PC-3 (cell line): Measurements from ENCODE around the gene THY1. TPM values are rescaled to one million over a fixed set of nuclear protein-coding genes. Genes with fewer than 3 reads are reported as not detected.

Source experiments
- ATAC-seq: fragments of 200-7000 bp; cut with Tn5 transposase; 2 replicates; pipeline ENCODE4 v1.9.1; 2020; ENCODE audit warnings: mild to moderate bottlenecking, moderate library complexity
- BruUV-seq: library from RNA; stranded (reverse); fragments of 400-500 nt; replicated peaks from 2 replicates; lab custom pipeline; 2021; lab: Mats Ljungman, UMichigan
- CTCF ChIA-PET: fragments of 300-600 bp; sonication (Branson Sonifier 250); formaldehyde crosslinking; loops from one replicate; lab custom pipeline; 2022; ENCODE audit warnings: antibody characterized with exemption; lab: Charles Lee
- POLR2A ChIA-PET: fragments of 300-600 bp; sonication (Branson Sonifier 250); formaldehyde crosslinking; loops from one replicate; lab custom pipeline; 2022; ENCODE audit warnings: antibody characterized with exemption; ENCODE audit not compliant: unreplicated experiment; lab: Charles Lee
- DNase-seq: peaks from one replicate; pipeline ENCODE4 v3.0.0-alpha.2; 2015
- H2AFZ ChIP-seq: fragments of 300-600 bp; sonication (generic); 2 replicates; pipeline ENCODE4 v1.6.0; 2016; ENCODE audit warnings: antibody characterized with exemption, low read length
- H3F3A ChIP-seq: fragments of 300-600 bp; sonication (generic); one replicate; pipeline ENCODE4 v1.6.0; 2017; ENCODE audit warnings: antibody characterized with exemption, low read length, control low read depth, mild to moderate bottlenecking; ENCODE audit not compliant: unreplicated experiment
- H3K27ac ChIP-seq: fragments of 300-600 bp; sonication (generic); 2 replicates; pipeline ENCODE4 v1.5.1; 2016; ENCODE audit warnings: mild to moderate bottlenecking, low read length
- H3K27me3 ChIP-seq: fragments of 300-600 bp; sonication (generic); 2 replicates; pipeline ENCODE4 v1.6.1; 2016; ENCODE audit warnings: low read length, mixed read lengths
- H3K36me3 ChIP-seq: fragments of 300-600 bp; sonication (generic); 2 replicates; pipeline ENCODE4 v1.6.1; 2016; ENCODE audit warnings: low read depth, mixed run types, low read length, mixed read lengths
- H3K4me1 ChIP-seq: fragments of 300-600 bp; sonication (generic); 2 replicates; pipeline ENCODE4 v1.5.1; 2016; ENCODE audit warnings: low read length; ENCODE audit not compliant: insufficient read depth
- H3K4me2 ChIP-seq: fragments of 300-600 bp; sonication (generic); 2 replicates; pipeline ENCODE4 v1.6.0; 2016; ENCODE audit warnings: low read length
- H3K4me3 ChIP-seq: fragments of 300-600 bp; sonication (generic); 2 replicates; pipeline ENCODE4 v1.5.1; 2016; ENCODE audit warnings: mild to moderate bottlenecking, low read length, mixed read lengths
- H3K79me2 ChIP-seq: fragments of 300-600 bp; sonication (generic); 2 replicates; pipeline ENCODE4 v1.6.1; 2017; ENCODE audit warnings: low read length, mixed read lengths
- H3K9ac ChIP-seq: fragments of 300-600 bp; sonication (generic); 2 replicates; pipeline ENCODE4 v1.6.0; 2016; ENCODE audit warnings: mild to moderate bottlenecking, low read length
- H3K9me2 ChIP-seq: fragments of 300-600 bp; sonication (generic); replicated peaks from 2 replicates; pipeline ENCODE4 v1.6.1; 2016; ENCODE audit warnings: mixed run types, low read length, mixed read lengths
- H3K9me3 ChIP-seq: fragments of 300-600 bp; sonication (generic); 2 replicates; pipeline ENCODE4 v1.6.1; 2016; ENCODE audit warnings: low read length, mixed read lengths
- H4K20me1 ChIP-seq: fragments of 300-600 bp; sonication (generic); 2 replicates; pipeline ENCODE4 v1.6.1; 2016; ENCODE audit warnings: low read length, mixed read lengths
- EZH2 ChIP-seq: fragments of 300-600 bp; sonication (generic); IDR thresholded peaks from one replicate; pipeline ENCODE4 v1.6.1; 2017; ENCODE audit warnings: antibody characterized with exemption, mild to moderate bottlenecking, low read length; ENCODE audit not compliant: unreplicated experiment
- EZH2phosphoT487 ChIP-seq: fragments of 300-600 bp; sonication (generic); IDR thresholded peaks from 2 replicates; pipeline ENCODE4 v1.6.1; 2018; ENCODE audit warnings: mild to moderate bottlenecking, antibody characterized with exemption, low read length, borderline replicate concordance
- intact Hi-C: fragments of 100-400 bp; cut with micrococcal nuclease; formaldehyde crosslinking; loops from 2 replicates; pipeline ENCODE4 v1.9.0; 2023
- total RNA-seq: library from RNA; depleted of rRNA; stranded (reverse); fragments of >200 nt; gene quantifications from 2 replicates; pipeline ENCODE4 v1.2.3, GENCODE V29; 2014
- TF ChIP-seq, protein P1 (sequence below): fragments of 300-600 bp; sonication (generic); conservative IDR thresholded peaks from 2 replicates; pipeline ENCODE4 v1.5.1; 2017; ENCODE audit warnings: antibody characterized with exemption, low read depth, mild to moderate bottlenecking, low read length

The THY1 gene
- total RNA-seq, 1 experiment from 2014 or later, result not detected

DNA sequence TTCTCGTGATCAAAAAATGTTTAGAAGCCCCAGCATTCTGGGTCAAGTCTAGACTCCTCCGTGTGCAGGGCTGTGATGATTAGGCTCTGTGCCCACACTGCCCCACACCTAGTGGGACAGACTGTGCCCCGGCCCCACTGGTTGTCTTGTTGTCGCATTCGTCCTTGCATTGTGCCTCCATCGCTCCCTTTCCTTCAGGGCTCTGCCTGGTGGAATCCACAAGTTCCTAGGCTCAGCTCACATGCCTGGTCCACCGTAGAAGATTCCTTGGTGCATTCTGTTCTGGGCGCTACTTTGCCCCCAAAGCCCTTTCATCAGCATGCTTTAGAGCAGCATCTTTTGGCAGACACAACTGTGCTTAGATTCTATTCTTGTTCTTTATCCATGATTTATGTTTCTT lies 23.5 kb upstream of the THY1 start:
- Histone ChIP-seq H3K79me2 (no peaks in the 10 kb centered on the region), H3K4me2 (no peak overlapping the region), H4K20me1 (no peaks in the 10 kb centered on the region), H3K27ac (no peak overlapping the region), H3F3A (no peaks in the 10 kb centered on the region), H3K27me3 (no peaks in the 10 kb centered on the region), H3K9me2 (0 out of 2 replicates have a peak, but pooled peaks cover 5% of the 10 kb centered on the region), H3K4me3 (no peak overlapping the region), H2AFZ (no peak overlapping the region), H3K4me1 (no peaks in the 10 kb centered on the region), H3K9me3 (no peaks in the 10 kb centered on the region), H3K9ac (no peak overlapping the region), H3K36me3 (no peaks in the 10 kb centered on the region)
- BruUV-seq, result no TSS peak
- intact Hi-C loops, result no loop called here
- no peak for TF ChIP-seq EZH2
- DNase-seq (no peak), ATAC-seq (no peak)
- CTCF ChIA-PET, result no interaction called here
- POLR2A ChIA-PET, result no interaction called here

DNA sequence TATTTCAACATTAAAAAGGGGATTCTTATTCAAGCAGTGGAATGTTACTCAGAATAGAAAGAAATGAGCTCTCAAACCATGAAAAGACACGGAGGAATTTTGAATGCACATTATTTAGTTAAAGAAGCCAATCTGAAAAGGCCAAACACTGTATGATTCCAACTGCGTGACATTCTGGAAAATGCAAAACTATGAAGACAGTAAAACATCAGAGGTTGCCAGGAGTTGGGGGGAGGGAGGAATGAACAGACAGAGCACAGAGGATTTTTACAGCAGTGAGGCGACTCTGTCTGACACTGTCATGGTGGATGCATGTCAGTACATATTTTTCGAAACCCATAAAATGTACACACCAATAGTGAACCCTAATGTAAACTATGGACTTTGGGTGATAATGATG lies 22.9 kb upstream of the THY1 start:
- Histone ChIP-seq H3K4me3 (no peak overlapping the region), H3K9me2 (0 out of 2 replicates have a peak, but pooled peaks cover 4% of the 10 kb centered on the region), H3K4me2 (no peak overlapping the region), H3K79me2 (no peaks in the 10 kb centered on the region), H3F3A (no peaks in the 10 kb centered on the region), H3K27ac (no peak overlapping the region), H3K27me3 (no peaks in the 10 kb centered on the region), H3K9ac (no peak overlapping the region), H3K4me1 (no peaks in the 10 kb centered on the region), H4K20me1 (no peaks in the 10 kb centered on the region), H3K9me3 (no peaks in the 10 kb centered on the region), H2AFZ (no peak overlapping the region), H3K36me3 (no peaks in the 10 kb centered on the region)
- POLR2A ChIA-PET, result no interaction called here
- intact Hi-C loops, result no loop called here
- CTCF ChIA-PET, result interaction anchor here (0.5 kb wide), 1 partner anchor 107 kb away, joined by 8 read pairs; no protein-coding TSS in a partner anchor
- ATAC-seq (no peak), DNase-seq (no peak)
- TF ChIP-seq, protein P1, sequence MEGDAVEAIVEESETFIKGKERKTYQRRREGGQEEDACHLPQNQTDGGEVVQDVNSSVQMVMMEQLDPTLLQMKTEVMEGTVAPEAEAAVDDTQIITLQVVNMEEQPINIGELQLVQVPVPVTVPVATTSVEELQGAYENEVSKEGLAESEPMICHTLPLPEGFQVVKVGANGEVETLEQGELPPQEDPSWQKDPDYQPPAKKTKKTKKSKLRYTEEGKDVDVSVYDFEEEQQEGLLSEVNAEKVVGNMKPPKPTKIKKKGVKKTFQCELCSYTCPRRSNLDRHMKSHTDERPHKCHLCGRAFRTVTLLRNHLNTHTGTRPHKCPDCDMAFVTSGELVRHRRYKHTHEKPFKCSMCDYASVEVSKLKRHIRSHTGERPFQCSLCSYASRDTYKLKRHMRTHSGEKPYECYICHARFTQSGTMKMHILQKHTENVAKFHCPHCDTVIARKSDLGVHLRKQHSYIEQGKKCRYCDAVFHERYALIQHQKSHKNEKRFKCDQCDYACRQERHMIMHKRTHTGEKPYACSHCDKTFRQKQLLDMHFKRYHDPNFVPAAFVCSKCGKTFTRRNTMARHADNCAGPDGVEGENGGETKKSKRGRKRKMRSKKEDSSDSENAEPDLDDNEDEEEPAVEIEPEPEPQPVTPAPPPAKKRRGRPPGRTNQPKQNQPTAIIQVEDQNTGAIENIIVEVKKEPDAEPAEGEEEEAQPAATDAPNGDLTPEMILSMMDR, result no peak
- TF ChIP-seq EZH2 (no peak), EZH2phosphoT487 (no peak)
- BruUV-seq, result no TSS peak

DNA sequence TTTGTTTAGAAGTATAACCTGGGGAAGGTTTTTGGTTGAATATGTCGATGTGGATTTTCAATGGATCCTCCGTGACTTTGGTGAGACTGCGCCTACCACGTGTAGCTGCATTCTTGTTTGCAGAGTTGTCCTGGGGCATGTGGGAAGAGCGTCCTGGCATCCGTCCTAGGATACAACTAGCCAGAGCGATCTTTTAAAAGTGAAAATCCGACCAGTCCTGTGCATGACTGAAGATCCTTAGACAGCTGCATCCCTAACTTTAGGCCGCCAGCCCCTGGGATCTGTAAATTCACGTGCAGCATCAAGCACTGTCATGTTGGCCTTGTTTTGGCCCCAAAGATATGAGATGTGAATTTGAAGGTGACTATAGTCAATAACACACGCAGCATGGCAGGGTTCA lies 22.4 kb upstream of the THY1 start:
- DNase-seq, result no peak
- Histone ChIP-seq H3K4me1 (no peaks in the 10 kb centered on the region), H3K9ac (no peak overlapping the region), H4K20me1 (no peaks in the 10 kb centered on the region), H3K36me3 (no peaks in the 10 kb centered on the region), H3K27me3 (no peaks in the 10 kb centered on the region), H3K4me2 (no peak overlapping the region), H3K4me3 (no peak overlapping the region), H3K27ac (no peak overlapping the region), H3K79me2 (no peaks in the 10 kb centered on the region), H3K9me2 (no peaks in the 10 kb centered on the region), H3K9me3 (no peaks in the 10 kb centered on the region), H2AFZ (no peak overlapping the region), H3F3A (no peaks in the 10 kb centered on the region)
- ChIA-PET POLR2A (no interaction called here), CTCF (interaction anchor here (0.5 kb wide), 1 partner anchor 107 kb away, joined by 8 read pairs; no protein-coding TSS in a partner anchor)
- intact Hi-C loops, result no loop called here
- no peak for TF ChIP-seq EZH2
- TF ChIP-seq, protein P1, result no peak
- no peak for TF ChIP-seq EZH2phosphoT487
- BruUV-seq, result no TSS peak
- no peak for ATAC-seq
